SJSA1 (cell line): ENCODE results near the gene INHBC. TPM values are rescaled to one million over a fixed set of nuclear protein-coding genes. Genes with fewer than 3 reads are reported as not detected.

Source experiments
- DNase-seq, 2 experiments: peaks; one replicate each; pipeline ENCODE4 v3.0.0-alpha.2; 2015 to 2020; ENCODE audit warnings: low spot score in 2 of 2, low read depth in 1 of 2
- H3K27ac ChIP-seq: fragments of 250-450 bp; sonication (Bioruptor Pico); 2 replicates; pipeline ENCODE4 v1.5.1; 2020; ENCODE audit warnings: mild to moderate bottlenecking, moderate library complexity
- H3K27me3 ChIP-seq: fragments of 250-450 bp; sonication (Bioruptor Pico); replicated peaks from 2 replicates; pipeline ENCODE4 v1.5.1; 2020; ENCODE audit warnings: mild to moderate bottlenecking, moderate library complexity
- H3K36me3 ChIP-seq: fragments of 250-450 bp; sonication (Bioruptor Pico); 2 replicates; pipeline ENCODE4 v1.5.1; 2020; ENCODE audit warnings: mild to moderate bottlenecking
- H3K4me1 ChIP-seq: fragments of 250-450 bp; sonication (Bioruptor Pico); replicated peaks from 2 replicates; pipeline ENCODE4 v1.6.1; 2021; ENCODE audit warnings: mild to moderate bottlenecking
- H3K4me3 ChIP-seq: fragments of 250-450 bp; sonication (Bioruptor Pico); 2 replicates; pipeline ENCODE4 v1.5.1; 2020; ENCODE audit warnings: mild to moderate bottlenecking
- H3K9me3 ChIP-seq: fragments of 250-450 bp; sonication (Bioruptor Pico); replicated peaks from 2 replicates; pipeline ENCODE4 v1.5.1; 2020; ENCODE audit warnings: mild to moderate bottlenecking
- total RNA-seq: library from RNA; depleted of rRNA; stranded (reverse); fragments of >200 nt; shearing (Covaris generic); gene quantifications from 2 replicates; pipeline ENCODE4 v1.2.3, GENCODE V29; 2014

Gene INHBC
- total RNA-seq, 1 experiment from 2014 or later: 0.18 TPM

DNA sequence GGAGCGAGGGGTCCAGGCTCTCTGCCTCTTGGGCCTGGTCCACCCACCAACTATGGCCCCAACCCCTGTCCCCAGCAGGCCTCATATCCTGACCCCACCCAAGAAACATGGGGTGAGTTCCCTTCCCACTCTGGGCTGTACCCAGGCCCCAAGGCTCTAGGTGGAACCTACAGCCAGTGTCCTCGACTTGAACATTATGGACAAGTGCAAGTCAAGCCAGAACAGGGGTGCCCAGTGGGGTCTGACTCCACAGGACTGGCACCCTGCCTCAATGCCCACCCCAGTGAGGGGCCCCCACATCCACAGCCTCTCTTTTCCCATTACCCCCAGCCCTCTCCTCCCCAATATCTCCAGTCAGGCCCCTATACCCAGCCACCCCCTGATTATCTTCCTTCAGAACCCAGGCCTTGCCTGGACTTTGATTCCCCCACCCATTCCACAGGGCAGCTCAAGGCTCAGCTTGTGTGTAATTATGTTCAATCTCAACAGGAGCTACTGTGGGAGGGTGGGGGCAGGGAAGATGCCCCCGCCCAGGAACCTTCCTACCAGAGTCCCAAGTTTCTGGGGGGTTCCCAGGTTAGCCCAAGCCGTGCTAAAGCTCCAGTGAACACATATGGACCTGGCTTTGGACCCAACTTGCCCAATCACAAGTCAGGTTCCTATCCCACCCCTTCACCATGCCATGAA is 36.5 kb downstream of the INHBC start:
- Histone ChIP-seq H3K27ac (no peak overlapping the region), H3K4me3 (no peak overlapping the region), H3K27me3 (no peaks in the 10 kb centered on the region), H3K36me3 (peaks cover 68% of the 10 kb centered on the region), H3K4me1 (no peaks in the 10 kb centered on the region), H3K9me3 (peaks cover 3% of the 10 kb centered on the region; the same call in 1 of the 2 replicates)
- DNase-seq: peak; percentile 76 to 94

DNA sequence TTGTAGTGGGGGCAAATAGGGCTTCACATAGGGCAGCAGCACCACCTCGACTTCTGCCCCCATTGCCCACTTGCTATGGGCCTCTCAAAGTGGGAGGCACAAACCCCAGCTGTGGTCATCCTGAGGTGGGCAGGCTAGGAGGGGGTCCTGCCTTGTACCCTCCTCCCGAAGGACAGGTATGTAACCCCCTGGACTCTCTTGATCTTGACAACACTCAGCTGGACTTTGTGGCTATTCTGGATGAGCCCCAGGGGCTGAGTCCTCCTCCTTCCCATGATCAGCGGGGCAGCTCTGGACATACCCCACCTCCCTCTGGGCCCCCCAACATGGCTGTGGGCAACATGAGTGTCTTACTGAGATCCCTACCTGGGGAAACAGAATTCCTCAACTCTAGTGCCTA is 37.1 kb downstream of the INHBC start:
- peak in 1 of 2 experiments; percentile 94 for DNase-seq
- no peaks in the 10 kb centered on the region for H3K27me3 ChIP-seq
- H3K4me3 ChIP-seq: no peak overlapping the region

DNA sequence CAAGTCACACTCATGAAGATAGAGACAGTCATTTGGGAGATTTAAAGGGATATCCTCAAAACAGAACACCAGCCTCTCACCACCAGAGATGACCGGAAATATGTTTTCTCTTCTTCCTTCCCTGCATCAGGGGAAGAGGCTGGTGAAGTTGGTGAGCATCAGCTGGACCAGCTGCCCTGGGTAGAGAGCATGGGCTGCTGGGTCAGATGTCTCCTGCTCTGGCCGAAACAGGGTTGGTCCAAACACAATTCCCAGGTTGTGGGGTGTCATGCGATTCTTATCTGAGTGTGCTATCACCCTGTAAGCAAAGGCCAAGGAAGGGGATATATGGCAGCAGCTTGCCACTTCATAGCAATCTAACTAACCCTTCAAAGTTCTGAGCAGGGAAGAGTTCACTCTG is 37.8 kb downstream of the INHBC start:
- no peaks in the 10 kb centered on the region for H3K27me3 ChIP-seq
- H3K9me3 ChIP-seq: peaks cover 3% of the 10 kb centered on the region; the same call in 1 of the 2 replicates
- H3K36me3 ChIP-seq: peaks cover 55% of the 10 kb centered on the region
- H3K4me1 ChIP-seq: peaks cover 4% of the 10 kb centered on the region
- H3K27ac ChIP-seq: no peak overlapping the region
- DNase-seq: peak in 1 of 2 experiments; percentile 91
- no peak overlapping the region for H3K4me3 ChIP-seq

More for the DNA sequence above, 37.1 kb downstream of the INHBC start:
- Histone ChIP-seq H3K4me1 (no peaks in the 10 kb centered on the region), H3K27ac (no peak overlapping the region), H3K9me3 (peaks cover 3% of the 10 kb centered on the region; the same call in 1 of the 2 replicates), H3K36me3 (peaks cover 63% of the 10 kb centered on the region)

DNA sequence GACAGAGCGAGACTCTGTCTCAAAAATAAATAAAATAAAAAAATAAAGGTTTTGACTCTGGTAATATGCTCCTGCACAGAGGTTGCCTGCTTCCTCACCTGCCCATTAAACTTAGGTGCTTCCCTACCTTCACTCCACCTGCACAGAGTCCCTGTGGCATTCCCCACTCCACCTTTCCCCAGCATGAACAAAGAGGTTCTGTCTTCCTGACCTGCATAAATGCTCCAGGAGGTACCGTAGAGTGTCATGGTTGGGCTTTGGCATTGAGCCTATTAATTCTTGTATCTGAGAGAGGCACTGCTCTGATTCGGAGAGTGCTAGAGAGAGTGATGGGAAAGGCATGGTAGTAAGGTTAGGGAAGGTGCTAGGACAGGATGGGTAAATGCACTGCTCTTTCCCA is 38.8 kb downstream of the INHBC start:
- Histone ChIP-seq H3K4me3 (no peak overlapping the region), H3K27ac (no peak overlapping the region), H3K27me3 (no peaks in the 10 kb centered on the region), H3K36me3 (peaks cover 45% of the 10 kb centered on the region), H3K9me3 (peaks cover 3% of the 10 kb centered on the region; the same call in 1 of the 2 replicates), H3K4me1 (peaks cover 14% of the 10 kb centered on the region)
- peak; percentile 75 to 90 for DNase-seq

DNA sequence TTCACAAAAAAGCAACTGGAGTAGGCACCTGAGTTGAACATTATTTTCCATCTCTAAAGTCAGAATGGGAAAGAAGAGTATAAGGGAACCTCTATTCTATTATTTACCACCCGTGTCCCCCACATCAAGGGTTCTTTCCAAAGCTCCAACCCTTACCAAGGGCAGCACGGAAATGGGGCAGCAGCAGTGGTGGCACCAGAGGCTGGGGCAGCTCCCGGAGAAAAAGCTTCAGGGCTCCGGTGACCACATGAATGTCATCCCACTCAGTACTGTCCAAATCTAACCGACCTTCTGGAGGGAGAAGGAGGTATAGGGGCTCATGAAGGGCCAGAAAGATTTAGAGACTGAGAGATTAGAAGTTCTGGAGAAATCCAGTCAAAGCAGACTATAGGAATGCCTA is 39.3 kb downstream of the INHBC start:
- Histone ChIP-seq H3K36me3 (peaks cover 40% of the 10 kb centered on the region), H3K4me1 (peaks cover 19% of the 10 kb centered on the region), H3K4me3 (no peak overlapping the region), H3K9me3 (peaks cover 3% of the 10 kb centered on the region; the same call in 1 of the 2 replicates), H3K27ac (no peak overlapping the region), H3K27me3 (no peaks in the 10 kb centered on the region)
- DNase-seq: peak; percentile 74 to 94

DNA sequence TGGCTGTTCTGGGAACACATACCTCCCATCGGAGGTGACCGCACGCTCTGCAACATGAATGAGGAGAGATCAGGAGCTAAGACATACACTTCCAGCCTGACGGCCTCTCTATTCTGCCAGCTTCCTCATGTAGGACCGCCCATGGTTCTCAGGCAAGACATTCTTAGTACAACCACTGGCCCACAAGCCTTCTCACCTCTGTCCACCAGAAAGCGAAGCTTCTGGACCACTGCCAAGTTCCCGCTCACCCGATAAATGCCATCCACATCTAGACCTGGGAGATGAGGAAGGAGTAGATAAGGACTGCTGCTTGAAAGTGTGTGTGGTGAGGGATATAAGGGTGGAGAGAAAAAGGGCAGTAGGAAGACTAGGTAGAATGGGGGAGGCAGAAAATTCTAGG is 39.8 kb downstream of the INHBC start:
- H3K9me3 ChIP-seq: peaks cover 3% of the 10 kb centered on the region; the same call in 1 of the 2 replicates
- H3K27me3 ChIP-seq: no peaks in the 10 kb centered on the region
- peaks cover 35% of the 10 kb centered on the region for H3K36me3 ChIP-seq
- no peak overlapping the region for H3K4me3 ChIP-seq
- peak in 1 of 2 experiments; percentile 98 for DNase-seq
- H3K27ac ChIP-seq: no peak overlapping the region
- H3K4me1 ChIP-seq: peaks cover 24% of the 10 kb centered on the region

DNA sequence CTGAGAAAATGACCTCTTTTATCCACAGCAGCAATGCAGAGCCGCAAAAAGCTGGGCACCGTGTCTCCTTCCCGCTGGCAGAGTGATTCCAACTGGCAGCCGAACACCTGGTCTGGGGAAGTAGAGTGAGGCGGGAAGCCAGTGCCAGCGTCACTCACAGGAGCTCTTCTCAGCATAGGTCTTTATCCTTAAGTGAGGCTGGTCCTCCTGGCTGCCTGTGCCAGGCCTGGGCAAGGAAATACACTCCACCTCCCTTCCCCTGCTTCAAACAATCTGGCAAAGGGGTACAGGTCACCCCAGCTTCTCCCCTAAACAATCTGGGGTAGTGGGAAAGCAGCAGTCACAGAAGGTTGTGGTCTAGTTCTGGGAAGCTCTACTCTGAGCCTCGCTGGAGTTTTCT is 40.3 kb downstream of the INHBC start:
- H3K36me3 ChIP-seq: peaks cover 31% of the 10 kb centered on the region
- H3K27me3 ChIP-seq: no peaks in the 10 kb centered on the region
- no peak overlapping the region for H3K27ac ChIP-seq
- peaks cover 2% of the 10 kb centered on the region; the same call in 1 of the 2 replicates for H3K9me3 ChIP-seq
- peaks cover 28% of the 10 kb centered on the region for H3K4me1 ChIP-seq
- no peak overlapping the region for H3K4me3 ChIP-seq
- DNase-seq: peak in 1 of 2 experiments; percentile 94

DNA sequence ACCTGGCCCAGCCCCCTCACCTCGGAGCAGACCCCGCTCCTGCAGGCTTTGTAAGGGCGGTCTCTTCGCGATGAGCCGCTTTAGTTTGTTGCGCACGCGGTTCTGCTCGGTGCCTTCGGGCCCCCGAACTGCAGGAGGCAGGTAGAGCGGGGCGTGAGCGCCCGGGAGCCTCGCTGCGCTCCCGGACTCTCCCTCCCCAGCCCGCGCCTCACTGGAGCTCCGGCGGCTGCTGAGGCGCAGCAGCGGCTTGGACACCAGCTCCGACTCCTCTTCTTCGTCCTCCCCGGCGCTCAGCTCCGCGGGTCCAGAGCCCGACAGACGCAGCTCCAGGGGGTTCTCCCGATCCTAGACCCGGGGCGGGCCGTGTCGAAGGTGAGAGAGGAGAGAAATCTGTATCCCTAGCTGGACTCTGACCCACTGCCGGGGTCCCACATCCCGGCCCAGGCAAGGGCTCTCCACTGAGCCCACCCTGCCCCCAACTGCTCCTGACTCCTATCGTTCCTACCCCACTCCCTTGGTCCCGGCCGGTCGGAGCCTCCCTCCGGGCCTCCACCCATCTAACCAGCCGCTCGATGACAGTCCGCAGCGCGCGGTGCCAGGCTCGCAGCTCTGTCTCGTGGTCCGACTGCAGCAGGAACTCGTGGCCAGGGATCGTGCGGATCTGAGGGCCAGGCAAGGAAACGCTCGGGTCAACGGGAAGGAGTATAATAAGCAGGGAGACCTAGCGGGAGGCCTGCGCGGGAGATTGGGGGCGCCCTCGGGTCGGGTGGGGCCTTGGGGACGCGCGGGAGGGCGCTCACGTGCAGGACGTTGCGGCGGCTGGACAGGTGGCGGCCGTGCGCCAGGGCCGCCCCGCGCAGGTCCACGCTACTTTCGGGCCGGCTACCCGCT is 40.9 kb downstream of the INHBC start:
- Histone ChIP-seq H3K36me3 (peaks cover 24% of the 10 kb centered on the region), H3K4me3 (no peak overlapping the region), H3K27ac (no peak overlapping the region), H3K9me3 (no peaks in the 10 kb centered on the region; the same call in 1 of the 2 replicates), H3K27me3 (no peaks in the 10 kb centered on the region), H3K4me1 (peaks cover 32% of the 10 kb centered on the region)
- DNase-seq: peak in 1 of 2 experiments; percentile 97

DNA sequence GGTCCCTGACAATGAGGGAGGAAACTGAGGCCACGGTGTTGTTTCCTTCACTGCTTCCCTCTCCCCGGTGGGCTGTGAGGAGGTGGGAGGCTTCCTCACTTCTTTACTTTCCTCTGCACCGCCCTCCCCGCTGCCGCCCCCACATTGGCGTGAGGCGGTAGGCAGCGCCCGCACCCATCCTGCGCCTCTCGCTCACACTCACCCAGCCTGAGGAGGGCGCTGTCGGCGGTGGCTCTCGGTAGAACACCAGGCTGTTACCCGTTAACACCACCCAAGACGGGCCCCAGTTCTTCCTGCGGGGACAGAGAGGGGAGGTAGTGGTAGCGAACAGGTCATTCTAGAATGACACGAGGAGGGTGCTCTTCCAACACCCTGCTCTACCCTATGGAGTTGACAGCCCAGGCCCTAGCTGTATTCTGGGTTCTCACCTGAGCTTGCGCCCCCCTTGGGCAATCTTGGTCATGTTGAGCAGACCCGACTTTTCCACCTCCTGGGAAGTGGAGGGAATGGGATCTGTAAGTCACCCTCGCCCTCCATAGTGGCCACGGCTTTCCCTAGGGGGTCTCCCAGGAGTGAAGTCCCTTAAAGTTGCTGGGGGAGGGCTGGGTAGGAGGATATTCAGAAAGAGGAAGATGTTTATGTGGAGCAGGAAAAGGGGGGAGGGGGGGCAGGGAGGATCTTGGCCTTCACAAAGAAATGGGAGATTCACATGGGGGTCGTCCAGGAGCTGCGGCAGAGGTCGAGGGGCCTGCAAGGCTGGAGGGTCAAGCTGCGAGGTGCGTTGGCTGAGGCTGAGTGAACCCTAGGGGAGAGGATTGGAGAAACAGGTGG is 41.8 kb downstream of the INHBC start:
- peaks cover 41% of the 10 kb centered on the region for H3K4me1 ChIP-seq
- H3K27me3 ChIP-seq: no peaks in the 10 kb centered on the region

DNA sequence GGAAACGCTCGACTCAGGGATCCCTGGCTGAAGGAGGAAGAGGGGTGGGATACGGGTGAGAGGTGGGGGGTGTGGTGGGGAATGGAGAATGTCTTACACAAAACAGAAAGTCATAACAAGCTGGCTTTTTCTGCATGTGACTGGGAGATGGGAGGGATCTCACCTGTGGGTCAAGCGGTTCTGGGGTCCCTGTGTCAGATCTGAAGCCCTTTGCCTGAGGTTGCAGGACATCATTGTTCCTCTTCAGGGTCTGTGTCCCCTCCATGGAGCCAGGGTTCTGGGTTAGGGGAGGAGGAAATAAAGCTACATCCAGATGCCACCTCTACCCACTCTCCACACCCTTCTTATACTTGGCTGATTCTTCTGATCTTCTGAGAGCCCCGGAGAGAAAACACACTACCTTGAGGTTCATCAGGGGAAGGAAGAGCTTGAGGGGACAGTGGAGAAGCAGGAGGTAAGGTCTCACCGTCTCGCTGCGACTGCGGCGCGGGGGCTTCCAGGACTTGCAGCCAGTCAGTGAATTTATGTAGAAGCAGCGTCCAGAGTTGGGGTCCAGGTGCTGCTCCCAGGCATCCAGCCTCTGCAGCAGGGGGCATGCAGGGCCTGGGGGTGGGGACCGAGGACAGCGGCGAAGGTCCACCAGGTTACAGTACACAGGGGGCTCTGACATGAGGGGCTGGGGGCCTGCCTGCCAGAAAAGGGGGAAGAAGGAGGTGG is 42.6 kb downstream of the INHBC start:
- no peak overlapping the region for H3K4me3 ChIP-seq
- H3K4me1 ChIP-seq: peaks cover 49% of the 10 kb centered on the region
- H3K9me3 ChIP-seq: no peaks in the 10 kb centered on the region; the same call in 1 of the 2 replicates
- no peaks in the 10 kb centered on the region for H3K27me3 ChIP-seq
- DNase-seq: peak; percentile 75 to 96
- peaks cover 8% of the 10 kb centered on the region for H3K36me3 ChIP-seq
- peak overlapping the region; percentile 4 for H3K27ac ChIP-seq

More for the DNA sequence above, 41.8 kb downstream of the INHBC start:
- no peak overlapping the region for H3K27ac ChIP-seq
- DNase-seq: peak in 1 of 2 experiments; percentile 97
- peaks cover 15% of the 10 kb centered on the region for H3K36me3 ChIP-seq
- H3K4me3 ChIP-seq: no peak overlapping the region
- no peaks in the 10 kb centered on the region; the same call in 1 of the 2 replicates for H3K9me3 ChIP-seq

DNA sequence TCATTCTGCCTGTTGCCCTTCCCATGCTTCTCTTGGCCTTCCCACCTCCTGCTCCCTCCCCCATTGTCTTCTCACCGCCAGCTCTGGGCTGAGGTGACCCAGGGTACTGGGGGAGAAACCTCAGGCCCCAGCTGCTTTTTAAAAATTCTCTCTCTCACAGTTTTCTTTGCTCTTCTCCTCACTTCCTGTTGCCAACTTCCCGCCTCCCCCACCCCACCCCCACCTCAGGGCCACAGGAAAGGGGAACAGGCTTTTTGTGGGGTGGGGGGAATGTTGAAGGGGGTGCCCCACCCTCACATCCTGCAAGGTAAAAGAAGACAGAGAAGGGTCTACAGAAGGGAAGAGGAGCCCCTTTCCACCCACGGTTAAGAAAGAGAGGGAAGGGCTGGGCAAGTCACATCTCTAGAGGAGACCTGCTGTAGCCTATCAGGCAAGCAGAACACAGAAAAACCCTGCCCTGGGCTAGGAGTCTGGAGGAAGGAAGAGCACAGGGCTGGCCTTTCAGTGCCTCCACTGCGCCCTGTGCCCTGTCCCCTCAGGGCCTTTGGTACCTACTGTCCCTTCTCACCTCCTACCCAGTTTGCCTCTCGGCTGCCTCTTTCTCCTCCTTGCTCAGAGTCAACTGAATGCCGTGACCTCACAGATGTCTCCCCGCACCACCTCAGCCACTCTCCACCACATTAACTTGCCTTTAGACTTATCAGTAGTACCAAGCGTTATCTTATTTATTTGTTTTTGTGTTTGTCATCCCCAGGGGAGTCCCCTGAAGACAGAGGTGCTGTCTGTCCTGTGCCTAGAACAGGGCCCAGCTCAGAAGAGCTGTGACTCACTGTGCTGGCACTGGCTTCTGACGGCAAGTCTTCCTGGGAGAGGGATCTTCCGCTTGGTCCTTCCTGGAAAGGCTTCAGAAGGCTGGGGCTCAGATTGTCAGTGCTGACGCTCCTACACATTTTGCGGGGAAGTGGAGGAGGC is 43.4 kb downstream of the INHBC start:
- DNase-seq: peak in 1 of 2 experiments; percentile 99

DNA sequence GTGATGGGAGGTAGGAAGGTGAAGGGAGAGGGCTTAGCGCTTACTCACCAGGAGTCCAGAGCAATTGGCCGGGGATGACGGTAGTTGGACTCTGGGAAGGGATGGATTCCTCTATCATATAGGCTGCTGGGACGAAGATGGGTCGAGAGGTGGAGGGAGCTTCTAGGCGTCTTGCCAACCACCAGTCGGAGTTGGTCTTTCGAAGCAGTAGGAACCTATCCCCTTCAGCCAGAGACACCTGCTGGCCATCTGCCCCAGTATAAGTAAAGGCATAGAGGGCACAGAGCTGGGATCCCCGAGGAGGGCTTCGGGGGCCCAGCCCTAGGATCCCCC is 44.4 kb downstream of the INHBC start:
- no peak overlapping the region for H3K4me3 ChIP-seq
- H3K4me1 ChIP-seq: peaks cover 67% of the 10 kb centered on the region
- no peak overlapping the region for H3K27ac ChIP-seq
- no peaks in the 10 kb centered on the region for H3K36me3 ChIP-seq
- no peak for DNase-seq
- H3K27me3 ChIP-seq: no peaks in the 10 kb centered on the region
- H3K9me3 ChIP-seq: no peaks in the 10 kb centered on the region

More for the DNA sequence above, 43.4 kb downstream of the INHBC start:
- Histone ChIP-seq H3K9me3 (no peaks in the 10 kb centered on the region), H3K27me3 (no peaks in the 10 kb centered on the region), H3K4me1 (peaks cover 57% of the 10 kb centered on the region), H3K4me3 (no peak overlapping the region), H3K36me3 (no peaks in the 10 kb centered on the region), H3K27ac (peak overlapping the region; percentile 4)
